ENCODE results near the gene SH3D19.
"Not testable (repeated sequence)": the region's sequence is repeated elsewhere in the genome, so short reads cannot be mapped to it uniquely, and the experiment has no call there.

The SH3D19 gene

GRCh38 chr4:151325111-151325948 lies at the start of gene SH3D19:
Gene SH3D19, minus strand, starts transcription at chr4:151325605. Its CDS starts 253 bp downstream, at chr4:151325352.
- peak; percentile 62 for DNase-seq (ENCODE audit: low spot score)

GRCh38 chr4:151362404-151363164 lies 37.2 kb upstream of the SH3D19 start:
- DNase-seq (ENCODE audit: low spot score): peak; percentile 88

GRCh38 chr4:151361966-151362365 lies 36.6 kb upstream of the SH3D19 start:
- no peak for DNase-seq (ENCODE audit: low spot score)

GRCh38 chr4:151361126-151361525 lies 35.7 kb upstream of the SH3D19 start:
- DNase-seq (ENCODE audit: low spot score): no peak

- DNase-seq (ENCODE audit: low spot score): peak; percentile 11
Measured at GRCh38 chr4:151359576-151359975, 34.2 kb upstream of the SH3D19 start.

- DNase-seq (ENCODE audit: low spot score): peak; percentile 95
Measured at GRCh38 chr4:151358266-151358665, 32.9 kb upstream of the SH3D19 start.

- DNase-seq (ENCODE audit: low spot score): no peak
Measured at GRCh38 chr4:151356510-151356909, 31.1 kb upstream of the SH3D19 start.

- DNase-seq (ENCODE audit: low spot score): no peak
Measured at GRCh38 chr4:151355155-151355554, 29.8 kb upstream of the SH3D19 start.

- DNase-seq (ENCODE audit: low spot score): no peak
Measured at GRCh38 chr4:151347490-151348235, 22.3 kb upstream of the SH3D19 start.

GRCh38 chr4:151344948-151345347 lies 19.5 kb upstream of the SH3D19 start:
- no peak for DNase-seq (ENCODE audit: low spot score)

- no peak for DNase-seq (ENCODE audit: low spot score)
Measured at GRCh38 chr4:151340751-151341385, 15.5 kb upstream of the SH3D19 start.

- DNase-seq (ENCODE audit: low spot score): no peak
Measured at GRCh38 chr4:151339467-151339866, 14.1 kb upstream of the SH3D19 start.

- no peak for DNase-seq (ENCODE audit: low spot score)
Measured at GRCh38 chr4:151331276-151332042, 6.1 kb upstream of the SH3D19 start.

- DNase-seq (ENCODE audit: low spot score): no peak
Measured at GRCh38 chr4:151329217-151330007, 4.0 kb upstream of the SH3D19 start.

GRCh38 chr4:151325949-151326246 lies 493 bp upstream of the SH3D19 start:
- DNase-seq (ENCODE audit: low spot score): no peak

- peak; percentile 48 for DNase-seq (ENCODE audit: low spot score)
Measured at GRCh38 chr4:151324752-151325110, 674 bp downstream of the SH3D19 start.

- DNase-seq (ENCODE audit: low spot score): peak; percentile 6
Measured at GRCh38 chr4:151324124-151324751, 1.2 kb downstream of the SH3D19 start.

- no peak for DNase-seq (ENCODE audit: low spot score)
Measured at GRCh38 chr4:151323667-151324066, 1.7 kb downstream of the SH3D19 start.

GRCh38 chr4:151322570-151322969 lies 2.8 kb downstream of the SH3D19 start:
- DNase-seq (ENCODE audit: low spot score): no peak

- DNase-seq (ENCODE audit: low spot score): not testable (repeated sequence)
Measured at GRCh38 chr4:151322161-151322560, 3.2 kb downstream of the SH3D19 start.

Data from Ammon's horn (tissue), 1 donor.